GF-D8 (cell line): ENCODE results near the gene PGAP1.

Source experiments
- DNase-seq: peaks from one replicate; lab custom pipeline; 2025; lab: John Stamatoyannopoulos, UW

Gene PGAP1

GRCh38 chr2:196926562-196927375 is at the start of gene PGAP1:
TSS of gene PGAP1 (minus strand) at chr2:196926707. CDS start at chr2:196926616, 91 bp downstream.
- DNase-seq: peak; percentile 46

GRCh38 chr2:196974970-196975369 is 48.5 kb upstream of the PGAP1 start:
- no peak for DNase-seq

- DNase-seq: no peak
These were observed 45.2 kb upstream of the PGAP1 start for GRCh38 chr2:196971574-196972279.

GRCh38 chr2:196970099-196970498 is 43.6 kb upstream of the PGAP1 start:
- no peak for DNase-seq

GRCh38 chr2:196968516-196968915 is 42.0 kb upstream of the PGAP1 start:
- DNase-seq: no peak

GRCh38 chr2:196967775-196968174 is 41.3 kb upstream of the PGAP1 start:
- DNase-seq: no peak

- DNase-seq: no peak
These were observed 40.6 kb upstream of the PGAP1 start for GRCh38 chr2:196967116-196967515.

- DNase-seq: no peak
These were observed 39.6 kb upstream of the PGAP1 start for GRCh38 chr2:196966061-196966460.

- no peak for DNase-seq
These were observed 39.1 kb upstream of the PGAP1 start for GRCh38 chr2:196965651-196966050.

- no peak for DNase-seq
These were observed 37.5 kb upstream of the PGAP1 start for GRCh38 chr2:196963961-196964360.

GRCh38 chr2:196963043-196963442 is 36.5 kb upstream of the PGAP1 start:
- no peak for DNase-seq

- no peak for DNase-seq
These were observed 35.8 kb upstream of the PGAP1 start for GRCh38 chr2:196962325-196962724.

- no peak for DNase-seq
These were observed 35.4 kb upstream of the PGAP1 start for GRCh38 chr2:196961889-196962288.

GRCh38 chr2:196959734-196960338 is 33.3 kb upstream of the PGAP1 start:
- DNase-seq: no peak

- no peak for DNase-seq
These were observed 32.8 kb upstream of the PGAP1 start for GRCh38 chr2:196959281-196959680.

- no peak for DNase-seq
These were observed 31.5 kb upstream of the PGAP1 start for GRCh38 chr2:196957881-196958525.

GRCh38 chr2:196957442-196957841 is 30.9 kb upstream of the PGAP1 start:
- no peak for DNase-seq

GRCh38 chr2:196956069-196956468 is 29.6 kb upstream of the PGAP1 start:
- no peak for DNase-seq

- DNase-seq: no peak
These were observed 28.5 kb upstream of the PGAP1 start for GRCh38 chr2:196955036-196955435.

- DNase-seq: no peak
These were observed 27.5 kb upstream of the PGAP1 start for GRCh38 chr2:196954001-196954400.

- no peak for DNase-seq
These were observed 26.4 kb upstream of the PGAP1 start for GRCh38 chr2:196952936-196953335.

- no peak for DNase-seq
These were observed 25.5 kb upstream of the PGAP1 start for GRCh38 chr2:196951973-196952372.
